Mammary epithelial cell (primary cell): ENCODE data around the gene CD6.

Source experiments
- EZH2 ChIP-seq: IDR thresholded peaks from 2 replicates; pipeline ENCODE4 v1.6.1; 2012; ENCODE audit warnings: low read length, inconsistent platforms, borderline replicate concordance
- TF ChIP-seq, protein P1 (sequence below), 2 donors: IDR thresholded peaks in 1 of 2; conservative IDR thresholded peaks in 1 of 2; 2 replicates each; pipeline ENCODE4 v1.5.1; 2011 to 2012; ENCODE audit warnings: inconsistent platforms in 2 of 2, low read length in 2 of 2, mild to moderate bottlenecking in 2 of 2, control low read depth in 1 of 2, low read depth in 1 of 2; ENCODE audit not compliant: insufficient read depth in 1 of 2; ENCODE audit errors: extremely low read depth in 1 of 2

DNA sequence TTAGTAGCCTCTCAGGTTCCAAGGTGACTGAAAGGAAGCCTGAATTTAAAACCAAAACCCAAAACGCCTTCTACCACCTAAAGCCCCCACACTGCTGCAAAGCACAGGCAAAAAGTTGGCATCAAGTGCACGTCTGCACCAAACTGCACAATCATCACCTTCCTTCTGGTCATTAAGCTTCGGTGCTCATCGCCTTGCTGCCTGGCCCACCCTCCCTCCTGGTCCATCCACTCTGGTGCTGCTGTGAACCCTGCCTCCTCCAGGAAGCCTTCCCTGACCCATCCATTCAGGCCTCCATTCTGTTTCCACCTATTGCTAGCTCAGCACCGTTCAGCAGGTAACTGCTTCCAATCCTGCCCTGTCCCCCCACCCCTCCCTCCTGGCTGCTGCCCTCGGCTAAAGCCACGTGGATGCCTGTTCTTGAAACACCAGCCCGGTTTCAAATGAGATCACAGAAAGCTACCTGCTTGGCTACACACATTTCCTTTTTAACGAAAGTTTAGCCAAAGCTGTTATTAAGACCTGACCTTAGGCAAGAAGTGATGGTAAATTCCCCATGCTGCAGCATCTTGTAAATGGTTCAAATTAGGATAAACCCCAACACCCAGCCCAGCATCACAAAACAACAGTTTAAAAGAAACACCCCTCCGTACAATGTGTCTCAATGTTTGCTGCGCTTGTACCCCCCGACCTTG, 77.0 kb downstream of the CD6 start:
- TF ChIP-seq, protein P1, sequence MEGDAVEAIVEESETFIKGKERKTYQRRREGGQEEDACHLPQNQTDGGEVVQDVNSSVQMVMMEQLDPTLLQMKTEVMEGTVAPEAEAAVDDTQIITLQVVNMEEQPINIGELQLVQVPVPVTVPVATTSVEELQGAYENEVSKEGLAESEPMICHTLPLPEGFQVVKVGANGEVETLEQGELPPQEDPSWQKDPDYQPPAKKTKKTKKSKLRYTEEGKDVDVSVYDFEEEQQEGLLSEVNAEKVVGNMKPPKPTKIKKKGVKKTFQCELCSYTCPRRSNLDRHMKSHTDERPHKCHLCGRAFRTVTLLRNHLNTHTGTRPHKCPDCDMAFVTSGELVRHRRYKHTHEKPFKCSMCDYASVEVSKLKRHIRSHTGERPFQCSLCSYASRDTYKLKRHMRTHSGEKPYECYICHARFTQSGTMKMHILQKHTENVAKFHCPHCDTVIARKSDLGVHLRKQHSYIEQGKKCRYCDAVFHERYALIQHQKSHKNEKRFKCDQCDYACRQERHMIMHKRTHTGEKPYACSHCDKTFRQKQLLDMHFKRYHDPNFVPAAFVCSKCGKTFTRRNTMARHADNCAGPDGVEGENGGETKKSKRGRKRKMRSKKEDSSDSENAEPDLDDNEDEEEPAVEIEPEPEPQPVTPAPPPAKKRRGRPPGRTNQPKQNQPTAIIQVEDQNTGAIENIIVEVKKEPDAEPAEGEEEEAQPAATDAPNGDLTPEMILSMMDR (conservative IDR thresholded peaks at IDR 0.05 in 1 of 2, IDR thresholded peaks at IDR 0.05 in 1 of 2; ENCODE audit: extremely low read depth in 1 of 2, insufficient read depth in 1 of 2, low read depth in 1 of 2, low read length in 2 of 2): no peak
- TF ChIP-seq EZH2: no peak
